Stimulated activated CD8-positive, alpha-beta memory T cell treated with anti-CD3 and anti-CD28 coated beads, Interleukin-7, amount 100 ng/mL, for 4 hours (primary cell): Measurements from ENCODE around the gene MAP3K7.

Experiments
- DNase-seq, 2 donors: peaks; one replicate each; pipeline ENCODE4 v3.0.0-alpha.2; 2020; ENCODE audit warnings: low read depth in 2 of 2

The MAP3K7 gene

GRCh38 chr6:90530882-90531281, 56.0 kb downstream of the MAP3K7 start:
- DNase-seq: no peak

- DNase-seq: no peak
Observed at GRCh38 chr6:90525421-90525820, 61.5 kb downstream of the MAP3K7 start.

- no peak for DNase-seq
Observed at GRCh38 chr6:90523779-90524310, 63.0 kb downstream of the MAP3K7 start.

GRCh38 chr6:90521955-90522354, 64.9 kb downstream of the MAP3K7 start:
- no peak for DNase-seq

GRCh38 chr6:90516074-90516660, 70.7 kb downstream of the MAP3K7 start:
- DNase-seq: no peak

GRCh38 chr6:90514496-90514895, 72.4 kb downstream of the MAP3K7 start:
- DNase-seq: no peak

GRCh38 chr6:90508753-90509152, 78.1 kb downstream of the MAP3K7 start:
- DNase-seq: no peak

GRCh38 chr6:90502866-90503407, 83.9 kb downstream of the MAP3K7 start:
- no peak for DNase-seq

- DNase-seq: no peak
Observed at GRCh38 chr6:90502381-90502780, 84.5 kb downstream of the MAP3K7 start.

GRCh38 chr6:90500458-90500857, 86.4 kb downstream of the MAP3K7 start:
- DNase-seq: no peak

- DNase-seq: no peak
Observed at GRCh38 chr6:90497411-90497810, 89.5 kb downstream of the MAP3K7 start.

GRCh38 chr6:90496258-90497016, 90.4 kb downstream of the MAP3K7 start:
- no peak for DNase-seq

GRCh38 chr6:90495216-90495817, 91.6 kb downstream of the MAP3K7 start:
- no peak for DNase-seq

- DNase-seq: no peak
Observed at GRCh38 chr6:90494067-90494780, 92.6 kb downstream of the MAP3K7 start.

GRCh38 chr6:90493332-90493731, 93.5 kb downstream of the MAP3K7 start:
- DNase-seq: no peak

GRCh38 chr6:90492798-90493197, 94.1 kb downstream of the MAP3K7 start:
- DNase-seq: no peak

GRCh38 chr6:90492369-90492768, 94.5 kb downstream of the MAP3K7 start:
- no peak for DNase-seq

GRCh38 chr6:90490030-90490716, 96.7 kb downstream of the MAP3K7 start:
- DNase-seq: no peak

GRCh38 chr6:90488816-90489215, 98.1 kb downstream of the MAP3K7 start:
- no peak for DNase-seq

GRCh38 chr6:90485635-90486277, 101.1 kb downstream of the MAP3K7 start:
- no peak for DNase-seq

GRCh38 chr6:90484903-90485302, 102.0 kb downstream of the MAP3K7 start:
- no peak for DNase-seq
